Hepatocyte (in vitro differentiated cells): ENCODE data around the gene COX5A.

Source experiments
- EZH2 ChIP-seq: fragments of 200-600 bp; sonication (generic); IDR thresholded peaks from 2 replicates; pipeline ENCODE4 v1.6.1; 2016; ENCODE audit warnings: antibody characterized with exemption, mild to moderate bottlenecking, borderline replicate concordance
- TF ChIP-seq, protein P1 (sequence below): fragments of 200-600 bp; sonication (generic); IDR thresholded peaks from 2 replicates; pipeline ENCODE4 v1.5.1; 2016; ENCODE audit warnings: antibody characterized with exemption, mild to moderate bottlenecking; ENCODE audit not compliant: poor library complexity

DNA sequence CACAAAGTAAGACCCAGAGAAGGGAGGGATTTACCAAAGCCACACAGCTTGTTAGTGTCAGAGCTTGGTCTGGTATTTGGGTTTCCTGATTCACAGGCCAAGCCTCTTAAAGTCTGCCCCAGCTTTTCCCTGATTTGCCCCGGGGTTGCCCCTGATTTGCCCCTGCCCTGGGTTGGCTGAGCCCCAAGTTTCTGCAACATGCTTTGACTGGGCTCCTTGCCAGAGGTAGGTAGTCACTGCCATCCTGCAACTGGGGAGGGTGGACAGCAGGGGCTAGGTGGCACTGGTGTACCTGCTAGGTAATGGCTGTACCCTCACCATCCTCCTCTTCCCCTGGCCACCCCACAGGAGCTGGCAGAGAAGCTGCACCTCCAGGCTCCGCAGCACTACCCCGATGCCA lies 45.6 kb downstream of the COX5A start:
- TF ChIP-seq, protein P1, sequence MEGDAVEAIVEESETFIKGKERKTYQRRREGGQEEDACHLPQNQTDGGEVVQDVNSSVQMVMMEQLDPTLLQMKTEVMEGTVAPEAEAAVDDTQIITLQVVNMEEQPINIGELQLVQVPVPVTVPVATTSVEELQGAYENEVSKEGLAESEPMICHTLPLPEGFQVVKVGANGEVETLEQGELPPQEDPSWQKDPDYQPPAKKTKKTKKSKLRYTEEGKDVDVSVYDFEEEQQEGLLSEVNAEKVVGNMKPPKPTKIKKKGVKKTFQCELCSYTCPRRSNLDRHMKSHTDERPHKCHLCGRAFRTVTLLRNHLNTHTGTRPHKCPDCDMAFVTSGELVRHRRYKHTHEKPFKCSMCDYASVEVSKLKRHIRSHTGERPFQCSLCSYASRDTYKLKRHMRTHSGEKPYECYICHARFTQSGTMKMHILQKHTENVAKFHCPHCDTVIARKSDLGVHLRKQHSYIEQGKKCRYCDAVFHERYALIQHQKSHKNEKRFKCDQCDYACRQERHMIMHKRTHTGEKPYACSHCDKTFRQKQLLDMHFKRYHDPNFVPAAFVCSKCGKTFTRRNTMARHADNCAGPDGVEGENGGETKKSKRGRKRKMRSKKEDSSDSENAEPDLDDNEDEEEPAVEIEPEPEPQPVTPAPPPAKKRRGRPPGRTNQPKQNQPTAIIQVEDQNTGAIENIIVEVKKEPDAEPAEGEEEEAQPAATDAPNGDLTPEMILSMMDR, result no peak
- no peak for TF ChIP-seq EZH2
